Superior temporal gyrus (tissue), 1 donor: ENCODE data around the gene TMEM161B.
"Not testable (repeated sequence)": the region's sequence is repeated elsewhere in the genome, so short reads cannot be mapped to it uniquely, and the experiment has no call there.

Experiments
- DNase-seq: peaks from one replicate; pipeline ENCODE4 v3.0.0-alpha.2; 2016; ENCODE audit errors: extremely low spot score

The TMEM161B gene

DNA sequence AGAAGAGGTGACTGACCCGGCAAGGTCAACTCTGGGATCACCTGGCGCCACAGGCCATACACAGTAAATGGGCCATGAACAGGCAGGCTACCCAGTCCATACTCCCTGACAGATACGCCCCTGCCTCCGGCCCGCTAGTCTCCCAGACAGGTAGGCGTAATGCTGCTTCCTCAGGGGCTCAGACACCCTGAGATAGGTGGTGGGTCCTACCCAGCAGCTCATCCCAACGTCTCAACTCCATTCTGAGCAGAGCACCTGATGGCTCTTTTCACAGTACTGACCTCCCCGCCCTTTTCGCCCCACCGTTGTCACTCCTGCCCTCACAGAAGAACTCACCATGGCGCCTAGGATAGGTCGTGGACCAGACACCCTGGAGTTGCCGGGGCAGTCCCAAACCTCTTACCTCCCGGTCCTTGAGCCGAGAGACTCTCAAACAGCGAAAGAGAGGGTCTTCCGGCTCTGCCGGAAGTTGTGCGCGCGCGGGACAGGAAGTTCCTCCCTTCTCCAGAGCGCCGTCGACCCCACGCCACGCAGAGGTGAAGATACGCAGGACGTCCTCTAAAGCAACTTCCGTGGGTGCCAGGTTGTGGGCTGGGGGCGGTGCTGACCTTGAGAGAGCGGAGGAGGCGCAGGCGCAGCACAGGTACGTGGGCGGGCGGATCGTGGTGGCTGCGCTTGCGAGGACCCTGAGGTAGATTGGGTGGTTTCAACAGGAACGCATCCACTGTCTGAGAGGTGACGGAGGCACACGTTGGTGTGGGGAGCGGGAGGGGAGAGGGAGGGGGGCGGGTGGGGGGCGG is at the start of gene TMEM161B:
Gene TMEM161B, minus strand, starts transcription at position 461 of the 800 bp plus-strand sequence. Its CDS starts 122 bp downstream, at position 339.
- DNase-seq = peak; percentile 83

DNA sequence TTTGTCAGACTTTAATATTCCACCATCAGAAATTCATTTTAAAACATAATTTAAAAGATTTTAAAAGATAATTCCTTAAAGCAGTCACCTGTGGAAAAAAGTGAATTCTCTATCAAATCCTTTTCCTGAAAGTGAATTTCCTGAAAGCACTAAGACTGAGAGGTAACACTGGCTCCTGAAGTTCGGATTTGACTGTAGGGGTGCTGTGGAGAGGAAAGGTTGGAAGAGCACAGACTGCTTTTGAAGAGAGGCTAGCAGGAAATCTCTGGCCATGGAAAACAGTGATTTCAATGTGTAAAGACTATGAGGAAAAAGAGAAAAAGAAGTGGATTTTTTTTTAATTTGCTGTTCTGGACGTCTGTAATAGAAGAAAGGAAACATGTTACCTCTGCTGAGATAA is 35.7 kb upstream of the TMEM161B start:
- DNase-seq = no peak

DNA sequence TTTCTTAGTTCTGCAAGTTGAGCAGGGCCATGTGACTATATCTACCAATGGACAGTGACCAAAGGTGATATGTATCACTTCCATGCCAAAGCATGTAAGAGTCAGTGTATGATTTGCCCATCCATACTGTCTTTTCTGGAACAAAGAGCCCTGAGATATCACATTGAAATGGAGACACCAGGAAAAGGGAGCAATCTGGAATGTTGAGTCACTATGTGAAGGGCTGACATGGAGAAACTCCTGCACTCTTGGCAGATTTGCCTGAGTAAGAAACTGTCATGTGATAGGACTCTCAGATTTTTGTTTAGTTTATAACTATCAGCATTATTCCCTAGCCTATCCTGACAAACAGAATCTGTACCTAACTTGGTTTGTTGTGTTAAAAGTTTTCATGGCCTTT is 29.8 kb upstream of the TMEM161B start:
- DNase-seq = no peak

DNA sequence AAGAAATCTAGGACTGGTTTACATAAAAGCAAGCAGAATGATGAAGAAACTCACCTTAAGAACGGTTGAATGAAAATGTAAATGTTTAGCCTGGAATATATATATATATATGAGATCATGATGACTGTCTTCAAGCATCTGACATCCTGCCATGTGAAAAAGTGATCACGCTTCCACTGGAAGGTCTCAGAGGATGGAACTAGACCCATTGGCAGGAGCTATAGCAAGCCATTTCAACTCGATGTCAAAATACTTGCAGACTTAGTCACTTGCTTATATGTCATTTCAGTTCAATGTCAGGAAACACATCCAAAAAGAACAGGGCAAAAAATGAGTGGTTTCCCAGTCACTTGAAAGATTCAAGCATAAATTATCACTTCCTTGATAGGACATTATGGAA is 22.2 kb upstream of the TMEM161B start:
- DNase-seq = no peak

DNA sequence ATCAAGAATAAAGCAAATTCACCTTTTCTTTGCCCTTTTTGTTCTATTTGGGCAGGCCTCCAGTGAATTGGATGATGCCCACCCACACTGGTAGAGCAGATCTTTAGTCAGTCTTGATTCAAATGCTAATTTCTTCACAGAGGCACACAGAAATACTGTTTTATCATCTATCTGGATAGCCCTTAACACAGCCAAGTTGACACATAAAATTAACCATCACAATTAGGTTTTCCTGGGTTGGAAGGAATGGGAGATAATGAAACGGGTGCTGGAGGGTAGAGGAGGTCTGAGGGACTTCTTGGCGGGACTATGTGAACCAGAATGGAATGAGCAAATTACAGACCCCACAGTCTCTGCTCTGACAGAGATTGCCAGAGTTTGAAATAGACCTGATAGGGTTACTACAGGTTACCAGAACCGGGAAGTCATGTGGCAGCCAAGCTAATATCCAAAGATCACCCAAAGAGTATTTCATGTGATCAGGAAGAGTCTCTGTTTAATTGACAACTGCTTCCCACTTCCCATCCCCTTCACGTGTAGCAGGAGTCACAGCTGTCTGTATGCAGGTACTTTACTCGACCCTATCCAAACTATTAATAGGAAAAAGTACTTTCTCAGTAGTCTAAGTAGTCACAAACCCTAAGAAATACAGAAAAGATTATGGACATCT is 20.0 kb upstream of the TMEM161B start:
- no peak for DNase-seq

DNA sequence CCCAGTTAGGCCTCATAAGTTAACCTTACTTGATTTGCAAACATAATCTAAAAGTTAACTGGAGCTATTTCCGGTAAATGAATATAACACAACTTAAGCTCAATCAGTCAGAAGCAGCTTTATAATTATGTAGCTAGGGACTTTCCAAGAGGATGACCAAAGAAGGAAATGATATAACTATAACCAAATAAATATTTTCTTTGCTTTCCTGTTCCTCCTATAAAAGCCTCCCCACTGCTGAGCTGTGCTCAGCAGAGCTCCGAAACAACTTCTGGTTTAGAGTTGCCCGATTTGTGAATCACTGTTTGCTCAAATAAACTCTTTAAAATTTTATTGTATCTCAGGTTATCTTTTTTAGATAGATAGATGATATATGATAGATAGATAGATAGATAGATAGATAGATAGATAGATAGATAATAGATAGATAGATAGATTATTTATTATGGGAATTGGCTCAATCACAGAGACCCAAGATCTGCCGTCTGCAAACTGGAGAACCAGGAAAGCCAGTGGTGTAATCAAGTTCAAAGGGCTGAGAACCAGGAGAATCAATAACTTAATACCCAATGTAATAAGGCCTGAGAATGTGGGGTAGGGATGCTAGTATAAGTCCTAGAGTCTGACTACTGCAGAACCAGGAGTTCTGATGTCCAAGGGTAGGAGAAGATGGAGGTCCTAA is 19.3 kb upstream of the TMEM161B start:
- DNase-seq = no peak

DNA sequence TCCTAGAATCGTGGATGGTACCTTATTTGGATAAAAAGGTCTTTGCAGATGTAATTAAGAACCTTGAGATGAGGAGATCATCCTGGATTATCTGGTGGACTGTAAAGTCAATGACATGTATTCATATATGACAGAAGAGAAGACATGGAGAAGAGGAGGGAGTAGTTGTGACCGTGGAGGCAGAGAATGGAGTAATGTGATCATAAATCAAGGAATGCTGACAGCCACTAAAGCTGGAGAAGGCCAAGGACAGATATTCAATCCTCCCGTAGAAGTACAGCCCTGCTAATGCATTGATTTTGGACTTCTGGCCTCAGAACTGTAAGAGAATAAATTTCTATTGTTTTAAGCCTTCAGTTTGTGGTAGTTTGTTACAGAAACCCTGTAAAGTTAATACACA is 18.7 kb upstream of the TMEM161B start:
- DNase-seq = no peak

DNA sequence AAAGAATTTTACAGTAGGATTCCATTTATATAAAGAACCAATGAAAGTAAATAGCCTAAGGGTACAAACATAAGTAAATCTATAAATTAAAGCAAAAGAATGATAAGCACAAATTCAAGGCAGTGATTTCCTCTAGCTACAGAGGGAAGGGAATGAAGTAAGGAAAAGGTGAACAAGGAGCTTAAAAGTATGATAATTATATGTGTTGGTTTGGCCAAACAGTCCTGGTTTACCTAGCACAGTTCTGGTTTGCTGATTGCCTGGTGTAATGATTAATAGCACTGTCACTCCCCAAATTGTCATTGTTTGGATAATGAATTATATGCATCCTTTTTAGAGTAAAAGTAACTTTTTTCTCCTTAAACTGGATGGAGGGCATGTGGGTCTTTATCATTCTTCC is 15.0 kb upstream of the TMEM161B start:
- DNase-seq = no peak

DNA sequence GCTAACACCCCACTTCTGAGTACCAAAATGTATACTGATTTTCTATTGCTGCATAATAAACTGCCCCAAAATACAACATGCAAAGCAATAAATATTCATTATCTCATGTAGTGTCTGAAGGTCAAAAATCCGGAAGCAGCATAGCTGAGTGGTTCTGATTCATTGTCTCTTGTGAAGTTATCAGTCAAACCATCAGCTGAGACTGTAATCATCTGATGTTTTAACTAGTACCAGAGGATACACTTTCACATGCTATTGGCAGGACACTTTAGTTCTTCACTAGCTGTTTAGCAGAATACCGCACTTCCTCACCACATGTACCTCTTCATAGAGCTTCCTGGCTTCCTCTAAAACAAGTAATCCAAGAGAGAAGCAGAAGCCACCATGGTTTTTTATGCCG is 12.7 kb upstream of the TMEM161B start:
- no peak for DNase-seq

DNA sequence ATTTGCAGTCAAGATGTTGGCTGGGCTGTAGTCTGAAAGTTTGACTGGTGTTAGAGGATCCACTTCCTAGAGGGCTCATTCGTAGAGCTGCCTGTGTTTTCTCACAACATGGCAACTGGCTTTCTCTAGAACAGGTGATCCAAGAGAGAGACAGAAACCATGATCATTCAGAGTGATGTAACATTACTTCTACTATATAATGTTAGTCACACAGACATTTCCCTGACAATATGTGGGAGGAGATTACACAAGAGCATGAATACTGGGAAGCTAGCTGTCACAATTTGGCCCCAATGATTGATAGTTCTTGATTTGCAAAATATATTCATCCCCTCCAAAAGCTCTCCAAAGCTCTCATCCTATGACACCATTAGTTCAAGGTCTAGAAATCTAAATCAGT is 10.9 kb upstream of the TMEM161B start:
- no peak for DNase-seq

DNA sequence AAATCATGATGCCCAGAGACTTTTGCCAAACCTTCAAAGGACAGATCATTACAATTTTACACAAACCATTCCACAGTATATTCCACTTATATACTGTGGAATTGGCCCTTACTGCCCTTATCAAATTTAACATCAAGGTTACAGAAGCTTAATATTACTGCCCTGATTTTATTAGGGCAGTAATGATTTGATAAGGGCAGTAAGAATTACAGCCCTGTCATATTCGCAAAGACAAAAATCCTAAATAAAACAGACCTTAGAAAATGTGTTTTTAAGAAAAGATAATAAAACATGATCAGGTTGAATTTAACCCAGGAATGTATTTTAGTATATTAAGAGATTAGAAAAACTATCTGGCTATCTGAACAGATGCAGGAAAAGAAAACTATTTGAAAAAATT is 7.7 kb upstream of the TMEM161B start:
- no peak for DNase-seq

DNA sequence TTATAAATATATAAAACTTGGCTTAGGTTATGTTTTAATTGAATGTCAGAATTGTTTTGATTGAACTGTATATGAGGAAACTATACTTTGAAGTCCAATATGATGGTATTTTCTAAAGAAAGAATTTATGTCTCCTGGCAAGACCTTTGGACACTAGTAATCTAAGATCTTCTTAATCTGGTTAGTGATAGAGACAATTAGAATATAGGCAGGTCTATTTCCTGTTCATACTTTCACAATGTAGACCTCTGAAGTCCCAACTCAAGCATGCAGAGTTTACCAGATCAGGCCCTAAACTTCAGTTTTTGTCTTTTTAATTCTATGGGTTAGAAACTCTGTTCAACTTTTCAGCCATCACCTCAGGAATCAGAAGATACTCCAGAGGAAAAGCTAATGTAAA is 6.9 kb upstream of the TMEM161B start:
- DNase-seq = no peak

DNA sequence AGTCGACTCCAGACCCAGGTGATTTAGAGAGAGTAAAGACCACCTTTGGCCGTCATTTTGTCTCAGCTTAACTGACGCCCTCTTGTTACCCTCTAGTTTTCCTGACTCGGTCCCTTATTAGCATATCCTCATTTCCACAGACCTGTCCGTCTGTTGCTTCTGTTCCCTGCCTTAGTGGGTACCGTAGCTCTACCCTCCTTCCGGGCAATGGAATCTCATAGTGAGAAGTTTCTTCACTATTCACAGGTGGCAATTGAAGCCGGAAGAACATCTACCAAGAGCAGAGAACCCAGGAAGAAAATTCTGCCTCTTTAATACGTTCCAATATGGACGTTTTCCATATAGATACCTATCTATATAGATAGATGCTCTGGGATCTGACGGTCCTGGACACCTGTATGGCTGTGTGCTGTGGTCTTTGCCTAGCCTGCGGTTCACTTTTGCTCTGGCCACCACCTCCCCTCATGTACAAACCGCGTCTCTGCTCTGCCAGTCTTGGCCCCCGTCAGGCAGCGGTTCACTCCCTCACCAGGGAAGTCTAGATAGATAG is 652 bp upstream of the TMEM161B start:
- peak; percentile 28 for DNase-seq

DNA sequence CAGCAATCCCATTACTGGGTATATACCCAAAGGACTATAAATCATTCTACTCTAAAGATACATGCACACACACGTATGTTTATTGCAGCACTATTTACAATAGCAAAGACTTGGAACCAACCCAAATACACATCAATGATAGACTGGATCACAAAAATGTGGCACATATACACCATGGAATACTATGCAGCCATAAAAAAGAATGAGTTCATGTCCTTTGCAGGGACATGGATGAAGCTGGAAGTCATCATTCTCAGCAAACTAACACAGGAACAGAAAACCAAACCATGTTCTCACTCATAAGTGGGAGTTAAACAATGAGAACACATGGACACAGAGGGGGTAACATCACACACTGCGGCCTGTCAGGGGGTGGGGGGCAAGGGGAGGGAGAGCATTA is 4.1 kb downstream of the TMEM161B start:
- DNase-seq = not testable (repeated sequence)

DNA sequence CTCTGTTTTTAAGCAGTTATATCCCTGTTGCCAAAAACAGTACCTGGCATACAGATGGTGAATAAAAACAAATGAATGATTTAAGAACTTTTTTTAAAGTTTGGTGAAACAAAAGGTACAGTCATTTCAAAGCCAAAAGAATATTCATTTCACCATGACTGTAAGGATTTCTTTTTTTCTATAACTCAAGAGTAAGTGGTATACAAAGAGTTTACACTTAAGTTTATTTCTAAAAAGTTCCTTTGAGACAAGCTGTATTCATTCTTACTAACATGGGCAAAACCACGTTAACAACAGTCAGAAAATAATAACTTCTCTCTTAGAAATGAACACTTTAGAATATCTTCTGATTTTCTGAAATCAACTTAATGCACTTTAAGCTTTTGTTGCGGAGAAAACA is 5.3 kb downstream of the TMEM161B start:
- no peak for DNase-seq

DNA sequence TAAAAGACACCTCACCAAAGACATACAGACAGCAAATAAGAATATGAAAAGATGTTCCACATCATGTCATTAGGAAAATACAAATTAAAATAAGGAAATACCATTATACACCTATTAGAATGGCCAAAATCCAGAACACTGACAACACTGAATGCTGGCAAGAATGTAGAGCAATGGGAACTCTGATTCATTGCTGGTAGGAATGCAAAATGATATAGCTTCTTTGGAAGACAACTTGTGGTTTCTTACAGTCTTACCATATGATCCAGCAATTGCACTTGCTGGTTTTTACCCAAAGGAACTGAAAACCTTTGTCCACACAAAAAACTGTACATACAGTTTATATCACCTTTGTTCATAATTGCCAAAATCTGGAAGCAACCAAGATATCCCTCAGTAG is 6.5 kb downstream of the TMEM161B start:
- DNase-seq = no peak

DNA sequence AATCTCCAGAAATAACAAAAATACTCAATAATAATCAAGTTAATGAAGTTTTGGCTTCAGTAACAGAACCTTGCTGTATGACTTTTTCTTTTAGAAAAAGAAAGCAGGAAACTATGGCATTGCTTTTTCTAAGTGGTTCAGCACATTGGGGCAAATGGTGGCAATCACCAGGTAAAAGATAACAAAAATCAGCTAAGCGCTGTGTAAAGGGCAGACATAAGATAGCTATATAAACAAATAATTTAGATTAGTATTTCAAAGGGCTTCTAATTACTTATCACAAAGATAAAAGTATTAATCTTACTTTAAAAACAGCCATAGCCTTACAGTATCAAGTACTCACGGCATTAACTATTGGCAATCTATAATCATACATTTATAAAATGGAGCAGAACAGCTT is 10.0 kb downstream of the TMEM161B start:
- DNase-seq = no peak

DNA sequence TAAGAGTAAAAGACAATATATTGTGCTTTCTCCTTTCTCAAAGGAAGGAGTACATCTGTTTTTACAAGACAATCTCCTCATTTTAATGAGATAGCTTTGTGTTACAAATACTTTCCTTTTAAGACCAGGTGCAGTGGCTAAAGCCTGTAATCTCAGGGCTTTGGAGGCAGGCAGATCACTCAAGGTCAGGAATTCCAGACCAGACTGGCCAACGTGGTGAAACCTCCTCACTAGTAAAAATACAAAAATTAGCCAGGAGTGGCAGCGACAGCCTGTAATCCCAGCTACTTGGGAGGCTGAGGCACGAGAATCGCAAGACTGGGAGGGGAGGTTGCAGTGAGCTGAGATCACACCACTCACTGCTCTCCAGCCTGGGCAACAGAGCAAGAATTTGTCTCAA is 11.8 kb downstream of the TMEM161B start:
- no peak for DNase-seq

DNA sequence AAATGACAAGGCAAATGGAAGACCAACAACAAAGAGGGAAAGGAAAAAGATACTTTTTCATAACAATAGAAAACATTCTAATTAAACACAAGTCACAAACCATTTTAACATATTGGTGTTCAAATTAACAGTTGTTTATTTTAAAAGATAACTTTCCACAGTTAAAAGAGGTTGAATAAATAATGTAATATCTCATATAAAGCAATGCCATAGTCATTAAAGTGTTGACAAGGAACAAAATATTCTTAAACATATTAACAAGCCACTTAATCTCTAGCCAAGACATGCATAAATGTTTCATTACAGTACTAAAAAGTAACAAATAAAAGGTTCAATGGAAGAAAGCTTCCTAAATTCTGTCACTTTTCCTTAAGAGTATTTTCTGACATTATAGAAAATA is 12.6 kb downstream of the TMEM161B start:
- no peak for DNase-seq

DNA sequence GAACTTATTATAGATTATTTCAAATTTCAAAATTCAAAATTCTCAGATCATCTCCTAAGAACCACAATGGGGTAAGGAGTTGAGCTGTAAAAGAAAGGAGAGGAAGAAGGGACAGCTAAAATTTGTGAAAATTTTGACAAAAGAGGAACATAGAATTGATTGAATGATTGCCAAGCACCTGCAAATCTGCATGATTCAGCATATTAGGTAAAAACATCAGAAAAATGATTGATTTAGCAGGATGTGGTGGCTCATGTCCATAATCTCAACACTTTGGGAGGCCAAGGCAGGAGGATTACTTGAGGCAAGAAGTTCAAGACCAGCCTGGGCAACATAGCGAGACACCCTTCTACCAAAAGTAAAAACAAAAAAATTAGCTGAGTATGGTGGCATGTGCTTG is 14.3 kb downstream of the TMEM161B start:
- no peak for DNase-seq

DNA sequence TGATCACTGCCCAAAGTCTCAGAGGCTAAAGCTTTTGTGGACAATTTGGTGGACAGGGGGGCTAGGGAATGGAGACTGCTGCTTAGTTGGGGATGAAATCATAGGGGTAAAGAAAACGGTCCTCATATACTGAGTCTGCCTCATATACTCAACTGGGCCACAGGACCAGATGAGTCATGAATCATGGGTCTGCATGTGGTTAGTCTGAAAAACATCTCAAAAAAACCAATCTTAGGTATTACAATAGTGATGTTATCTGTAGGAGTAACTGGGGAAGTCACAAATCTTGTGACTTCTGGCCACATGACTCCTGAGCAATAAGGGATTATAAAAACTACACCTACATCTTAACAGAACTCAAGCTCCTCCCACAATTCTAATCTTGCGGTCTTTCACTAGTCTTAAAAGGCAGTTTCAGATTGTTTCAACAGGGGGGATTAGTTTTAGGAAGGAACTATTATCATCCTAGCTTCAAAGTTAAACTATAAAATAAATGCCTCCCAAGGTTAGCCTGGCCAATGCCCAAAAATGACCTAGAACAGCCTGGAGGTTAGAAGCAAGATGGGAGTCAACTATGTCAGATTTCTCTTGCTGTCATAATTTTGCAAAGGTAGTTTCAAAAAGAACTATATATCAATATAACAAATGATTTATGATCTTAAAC is 17.5 kb downstream of the TMEM161B start:
- DNase-seq = no peak

DNA sequence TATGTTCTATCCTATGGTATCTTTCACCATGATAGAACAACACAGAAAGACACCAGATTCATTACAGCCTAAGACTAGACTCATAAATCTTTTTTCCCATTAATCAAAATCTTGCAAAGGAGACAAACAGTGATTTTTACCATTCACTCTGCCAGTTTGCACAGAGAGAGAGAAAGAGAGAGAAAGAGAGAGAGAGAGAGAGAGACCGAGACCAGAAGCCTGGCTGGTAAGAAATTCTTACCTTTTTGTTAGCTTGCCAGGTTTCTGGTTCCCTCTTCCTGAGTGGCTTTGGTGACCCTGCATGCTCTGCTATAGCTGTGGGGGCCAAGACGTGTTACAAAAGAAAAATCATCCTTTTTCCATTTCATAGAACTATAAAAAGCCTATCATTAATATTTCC is 18.6 kb downstream of the TMEM161B start:
- no peak for DNase-seq
